Muscle layer of colon (tissue), 2 donors: ENCODE measurements around the gene BTBD6.

Source experiments
- H3K27ac ChIP-seq: one replicate; pipeline ENCODE4 v1.7.0; 2013; ENCODE audit warnings: low read depth, mild to moderate bottlenecking, low read length, moderate library complexity
- H3K27me3 ChIP-seq, 2 donors: one replicate each; pipeline ENCODE4 v1.7.0; 2013; ENCODE audit warnings: low read length in 2 of 2, mild to moderate bottlenecking in 2 of 2; ENCODE audit not compliant: insufficient read depth in 2 of 2, control insufficient read depth in 1 of 2
- H3K36me3 ChIP-seq: one replicate; pipeline ENCODE4 v1.7.0; 2013; ENCODE audit warnings: mild to moderate bottlenecking, low read length; ENCODE audit not compliant: insufficient read depth
- H3K4me1 ChIP-seq: one replicate; pipeline ENCODE4 v1.7.0; 2013; ENCODE audit warnings: mild to moderate bottlenecking, low read length; ENCODE audit not compliant: insufficient read depth
- H3K4me3 ChIP-seq, 2 donors: one replicate each; pipeline ENCODE4 v1.7.0; 2013; ENCODE audit warnings: low read length in 2 of 2, low read depth in 1 of 2, mild to moderate bottlenecking in 1 of 2, moderate library complexity in 1 of 2
- H3K9ac ChIP-seq: one replicate; pipeline ENCODE4 v1.7.0; 2013; ENCODE audit warnings: low read length
- H3K9me3 ChIP-seq: one replicate; pipeline ENCODE4 v1.7.0; 2013; ENCODE audit warnings: mild to moderate bottlenecking, low read length
- donor health status: abdominal sarcoma.
- donor health status: Adenocarcinoma of cecum.

BTBD6 gene

GRCh38 chr14:105248368-105249181, at the start of gene BTBD6:
BTBD6 (plus strand) TSS chr14:105248533; CDS start chr14:105248712, 179 bp downstream.
- peaks cover 41% of the 10 kb centered on the region for H3K36me3 ChIP-seq
- H3K9me3 ChIP-seq, result no peaks in the 10 kb centered on the region
- H3K4me1 ChIP-seq, result peaks cover 10% of the 10 kb centered on the region
- H3K4me3 ChIP-seq, result peak within 1 kb of the TSS; percentile 65 to 74
- no peak within 1 kb of the TSS for H3K9ac ChIP-seq
- no peaks in the 10 kb centered on the region for H3K27me3 ChIP-seq
- H3K27ac ChIP-seq, result peak within 1 kb of the TSS; percentile 57

GRCh38 chr14:105198588-105198987, 49.7 kb upstream of the BTBD6 start:
- Histone ChIP-seq H3K9ac (no peak overlapping the region), H3K4me1 (no peaks in the 10 kb centered on the region), H3K36me3 (no peaks in the 10 kb centered on the region), H3K27ac (no peak overlapping the region), H3K27me3 (peaks cover 45 to 96% of the 10 kb centered on the region in 2 donors), H3K4me3 (no peak overlapping the region), H3K9me3 (no peaks in the 10 kb centered on the region)

- no peaks in the 10 kb centered on the region for H3K9me3 ChIP-seq
- H3K4me3 ChIP-seq, result no peak overlapping the region
- no peak overlapping the region for H3K27ac ChIP-seq
- peaks cover 40 to 91% of the 10 kb centered on the region in 2 donors for H3K27me3 ChIP-seq
- peaks cover 4% of the 10 kb centered on the region for H3K4me1 ChIP-seq
- no peak overlapping the region for H3K9ac ChIP-seq
- no peaks in the 10 kb centered on the region for H3K36me3 ChIP-seq
Observed at GRCh38 chr14:105199093-105199492, 49.2 kb upstream of the BTBD6 start.

- Histone ChIP-seq H3K9me3 (no peaks in the 10 kb centered on the region), H3K4me3 (no peak overlapping the region), H3K9ac (no peak overlapping the region), H3K27me3 (peaks cover 34 to 82% of the 10 kb centered on the region in 2 donors), H3K4me1 (peaks cover 14% of the 10 kb centered on the region), H3K36me3 (no peaks in the 10 kb centered on the region), H3K27ac (no peak overlapping the region)
Observed at GRCh38 chr14:105200074-105200473, 48.3 kb upstream of the BTBD6 start.

DNA sequence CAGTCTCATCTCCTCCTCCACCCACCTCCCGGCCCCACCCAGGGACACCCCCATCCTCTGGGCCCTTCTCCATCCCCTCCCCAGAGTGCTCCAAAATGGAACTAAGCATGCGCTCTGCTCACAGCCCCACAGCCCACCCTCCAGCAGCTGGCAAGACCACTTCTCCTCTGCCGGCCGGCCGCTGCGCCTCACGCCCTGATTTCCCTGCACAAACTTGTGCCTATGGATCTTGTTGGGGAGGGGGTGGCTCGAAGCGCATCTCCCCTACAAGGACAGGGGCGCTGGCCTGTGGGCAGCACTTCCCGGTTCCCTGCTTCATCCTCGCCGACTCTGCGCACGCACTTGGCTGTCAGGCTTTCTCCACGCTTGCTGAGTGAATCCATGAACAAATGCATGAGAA, 47.7 kb upstream of the BTBD6 start:
- Histone ChIP-seq H3K36me3 (no peaks in the 10 kb centered on the region), H3K9me3 (no peaks in the 10 kb centered on the region), H3K4me3 (no peak overlapping the region), H3K27ac (no peak overlapping the region), H3K4me1 (peaks cover 16% of the 10 kb centered on the region), H3K9ac (no peak overlapping the region), H3K27me3 (peaks cover 29 to 76% of the 10 kb centered on the region in 2 donors)

GRCh38 chr14:105201156-105201924, 47.0 kb upstream of the BTBD6 start:
- Histone ChIP-seq H3K4me3 (no peak overlapping the region), H3K36me3 (no peaks in the 10 kb centered on the region), H3K9me3 (no peaks in the 10 kb centered on the region), H3K27me3 (peaks cover 29 to 69% of the 10 kb centered on the region in 2 donors), H3K4me1 (peaks cover 20% of the 10 kb centered on the region), H3K9ac (no peak overlapping the region), H3K27ac (no peak overlapping the region)

DNA sequence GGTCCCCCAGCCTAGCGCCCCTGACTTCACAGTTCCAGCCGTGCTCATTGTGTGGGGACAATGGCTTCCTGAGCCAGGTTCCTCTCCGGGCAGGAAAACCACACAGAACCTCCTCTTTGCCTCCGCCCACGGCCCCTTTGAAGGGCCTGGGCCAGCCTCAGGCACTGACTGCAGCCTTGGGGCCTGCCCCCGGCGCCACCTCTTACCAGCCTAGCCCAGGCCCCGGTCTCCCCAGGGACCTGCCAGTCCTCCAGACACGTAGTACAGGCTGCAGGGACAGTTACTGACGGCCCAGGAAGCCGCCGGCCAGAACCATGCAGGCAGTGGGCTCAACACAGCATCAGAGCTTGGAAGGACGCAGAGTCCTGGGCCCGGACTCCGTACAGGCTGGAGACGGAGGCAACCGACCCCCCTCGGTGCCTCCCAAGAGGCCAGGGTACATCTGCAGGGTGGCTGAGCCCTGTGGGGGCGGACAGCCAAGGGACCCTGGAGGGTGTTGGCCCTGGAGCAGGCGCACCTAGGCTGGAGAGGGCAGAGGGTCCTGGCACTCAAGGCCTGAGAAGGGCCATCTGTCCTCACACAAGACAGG, 46.3 kb upstream of the BTBD6 start:
- no peak overlapping the region for H3K27ac ChIP-seq
- no peaks in the 10 kb centered on the region for H3K36me3 ChIP-seq
- peaks cover 20% of the 10 kb centered on the region for H3K4me1 ChIP-seq
- peaks cover 29 to 62% of the 10 kb centered on the region in 2 donors for H3K27me3 ChIP-seq
- H3K4me3 ChIP-seq, result no peak overlapping the region
- no peak overlapping the region for H3K9ac ChIP-seq
- H3K9me3 ChIP-seq, result no peaks in the 10 kb centered on the region

DNA sequence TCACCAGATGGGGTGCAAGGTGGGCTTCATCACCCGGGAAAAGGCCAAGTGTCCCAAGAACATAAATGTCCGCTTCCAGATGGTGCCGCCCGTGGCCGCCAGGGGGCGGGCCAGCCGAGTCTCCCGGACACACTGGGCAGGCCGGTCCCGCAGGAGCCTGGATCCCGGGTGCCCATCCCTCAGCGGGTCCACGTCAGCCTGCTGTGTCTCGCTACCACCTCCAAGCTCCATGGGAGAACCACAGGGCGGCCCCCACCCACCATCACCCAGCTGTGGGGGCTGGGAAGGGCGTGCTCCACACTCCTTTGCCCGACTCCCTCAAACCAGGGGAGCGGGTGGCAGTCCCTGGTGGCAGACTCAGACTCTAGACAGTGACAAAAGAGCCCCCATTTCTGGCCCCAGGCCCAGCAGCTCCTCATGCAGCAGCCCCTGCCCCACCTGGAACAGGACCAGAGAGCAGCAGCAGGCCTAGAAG, 45.2 kb upstream of the BTBD6 start:
- Histone ChIP-seq H3K27me3 (peaks cover 24 to 52% of the 10 kb centered on the region in 2 donors), H3K36me3 (no peaks in the 10 kb centered on the region), H3K9me3 (no peaks in the 10 kb centered on the region), H3K4me1 (peaks cover 20% of the 10 kb centered on the region), H3K4me3 (no peak overlapping the region), H3K9ac (no peak overlapping the region), H3K27ac (no peak overlapping the region)

DNA sequence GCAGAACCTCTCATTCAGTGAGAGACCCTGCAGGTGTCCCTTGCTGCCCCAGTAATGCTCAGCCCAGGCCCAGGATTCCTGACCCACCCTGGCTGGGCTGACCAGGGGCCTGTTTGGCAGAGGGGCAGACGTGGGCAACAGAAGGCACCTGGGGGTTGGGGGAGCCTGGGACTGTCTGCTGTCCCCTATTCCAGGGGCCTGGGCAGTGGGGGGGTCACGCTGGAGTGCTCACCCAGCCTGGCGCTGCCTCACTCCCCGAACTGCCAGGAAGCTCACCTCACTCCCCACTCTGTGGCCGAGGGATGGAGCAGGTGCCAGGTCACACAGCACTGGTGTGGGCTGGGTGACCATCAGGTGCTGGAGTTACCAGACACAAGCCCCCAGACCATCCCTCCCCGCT, 44.6 kb upstream of the BTBD6 start:
- H3K36me3 ChIP-seq, result no peaks in the 10 kb centered on the region
- H3K9me3 ChIP-seq, result no peaks in the 10 kb centered on the region
- no peak overlapping the region for H3K27ac ChIP-seq
- no peak overlapping the region for H3K9ac ChIP-seq
- H3K4me1 ChIP-seq, result peaks cover 20% of the 10 kb centered on the region
- no peak overlapping the region for H3K4me3 ChIP-seq
- H3K27me3 ChIP-seq, result peaks cover 18 to 46% of the 10 kb centered on the region in 2 donors

GRCh38 chr14:105204206-105204930, 44.0 kb upstream of the BTBD6 start:
- Histone ChIP-seq H3K27ac (no peak overlapping the region), H3K9ac (no peak overlapping the region), H3K9me3 (no peaks in the 10 kb centered on the region), H3K36me3 (no peaks in the 10 kb centered on the region), H3K4me1 (peaks cover 20% of the 10 kb centered on the region), H3K4me3 (no peak overlapping the region), H3K27me3 (peaks cover 18 to 39% of the 10 kb centered on the region in 2 donors)
